HG02970 (cell line): ENCODE results near the gene LAMP5.

Experiments
- ATAC-seq: cut with Tn5 transposase; IDR thresholded peaks from one replicate; pipeline ENCODE4 v1.9.1; 2021; ENCODE audit warnings: mild to moderate bottlenecking, moderate library complexity, moderate number of reproducible peaks; ENCODE audit not compliant: unreplicated experiment, low FRiP score

Gene LAMP5

DNA sequence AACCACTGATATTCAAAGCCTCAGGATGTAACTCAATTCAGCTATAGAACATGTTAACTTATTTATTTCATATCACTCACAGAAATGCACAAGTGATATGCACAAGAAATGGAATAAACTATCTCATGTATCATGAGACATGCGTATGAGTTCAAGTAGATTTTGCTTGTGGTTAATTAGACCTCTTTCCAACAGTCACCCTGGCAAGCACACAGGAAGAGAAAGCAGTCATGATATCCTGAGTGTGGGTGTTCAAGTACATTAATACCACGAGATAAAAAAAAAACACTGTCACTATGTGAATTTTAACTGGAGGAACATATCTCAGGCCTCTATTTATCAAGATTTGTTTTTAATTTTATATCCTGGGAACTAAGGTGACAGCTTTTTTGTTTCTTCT, 64.2 kb downstream of the LAMP5 start:
- ATAC-seq, result no peak
